WTC11 (cell line): ENCODE results near the gene TAOK3. TPM values are rescaled to one million over a fixed set of nuclear protein-coding genes. Genes with fewer than 3 reads are reported as not detected.

ENCODE experiments used
- FOXP1 ChIP-seq: sonication (generic); formaldehyde crosslinking; IDR thresholded peaks from 2 replicates; pipeline ENCODE4 v1.8.0; 2022; ENCODE audit warnings: missing genetic modification reagents, mild to moderate bottlenecking, moderate library complexity, borderline replicate concordance
- GABPB1 ChIP-seq: sonication (generic); formaldehyde crosslinking; IDR thresholded peaks from 2 replicates; pipeline ENCODE4 v1.8.1; 2023; ENCODE audit warnings: mild to moderate bottlenecking, missing genetic modification reagents
- JAZF1 ChIP-seq: fragments of 250-450 bp; sonication (Bioruptor Pico); IDR thresholded peaks from 2 replicates; pipeline ENCODE4 v1.9.0; 2021; ENCODE audit warnings: moderate library complexity, mild to moderate bottlenecking, inconsistent platforms
- MXD4 ChIP-seq: fragments of 250-450 bp; sonication (Bioruptor Pico); IDR thresholded peaks from 2 replicates; pipeline ENCODE4 v1.8.0; 2021; ENCODE audit warnings: mild to moderate bottlenecking, moderate library complexity, borderline replicate concordance
- NFYB ChIP-seq: sonication (generic); formaldehyde crosslinking; conservative IDR thresholded peaks from 2 replicates; pipeline ENCODE4 v1.8.0; 2022; ENCODE audit warnings: low read depth, missing genetic modification reagents
- NR1H2 ChIP-seq: sonication (generic); formaldehyde crosslinking; IDR thresholded peaks from 2 replicates; pipeline ENCODE4 v1.9.0; 2021; ENCODE audit warnings: mild to moderate bottlenecking, moderate library complexity, missing genetic modification reagents
- NR3C1 ChIP-seq: sonication (generic); formaldehyde crosslinking; conservative IDR thresholded peaks from 2 replicates; pipeline ENCODE4 v1.8.1; 2023; ENCODE audit warnings: low read depth, mild to moderate bottlenecking, missing genetic modification reagents
- PRRX2 ChIP-seq: fragments of 250-450 bp; sonication (Bioruptor Pico); IDR thresholded peaks from 2 replicates; pipeline ENCODE4 v1.8.0; 2021; ENCODE audit warnings: mild to moderate bottlenecking
- RELA ChIP-seq: sonication (generic); formaldehyde crosslinking; IDR thresholded peaks from 2 replicates; pipeline ENCODE4 v1.8.1; 2022; ENCODE audit warnings: missing genetic modification reagents, mild to moderate bottlenecking, borderline replicate concordance
- RORB ChIP-seq: fragments of 250-450 bp; sonication (Bioruptor Pico); IDR thresholded peaks from 2 replicates; pipeline ENCODE4 v1.9.0; 2021; ENCODE audit warnings: mild to moderate bottlenecking
- SMAD3 ChIP-seq: sonication (generic); formaldehyde crosslinking; IDR thresholded peaks from 2 replicates; pipeline ENCODE4 v1.8.0; 2022; ENCODE audit warnings: missing genetic modification reagents, mild to moderate bottlenecking, borderline replicate concordance
- ZBTB21 ChIP-seq: sonication (generic); formaldehyde crosslinking; IDR thresholded peaks from 2 replicates; pipeline ENCODE4 v1.8.1; 2023; ENCODE audit warnings: mild to moderate bottlenecking, missing genetic modification reagents, borderline replicate concordance
- ZNF121 ChIP-seq: sonication (generic); formaldehyde crosslinking; IDR thresholded peaks from 2 replicates; pipeline ENCODE4 v1.8.0; 2023; ENCODE audit warnings: missing genetic modification reagents
- ZNF396 ChIP-seq: fragments of 250-450 bp; sonication (Bioruptor Pico); IDR thresholded peaks from 2 replicates; pipeline ENCODE4 v1.8.0; 2021; ENCODE audit warnings: mild to moderate bottlenecking, moderate library complexity, borderline replicate concordance
- ZNF416 ChIP-seq: fragments of 250-450 bp; sonication (Bioruptor Pico); IDR thresholded peaks from 2 replicates; pipeline ENCODE4 v1.9.0; 2021; ENCODE audit warnings: mild to moderate bottlenecking, inconsistent platforms
- total RNA-seq: library from RNA; stranded (reverse); gene quantifications from 3 replicates; pipeline ENCODE4 v1.2.3, GENCODE V29; 2021
- TF ChIP-seq, protein P1 (sequence below): fragments of 250-450 bp; sonication (Bioruptor Pico); IDR thresholded peaks from 2 replicates; pipeline ENCODE4 v1.9.0; 2021; ENCODE audit warnings: mild to moderate bottlenecking
- TF ChIP-seq, protein P2 (sequence below): sonication (generic); formaldehyde crosslinking; IDR thresholded peaks from 2 replicates; pipeline ENCODE4 v1.8.1; 2022; ENCODE audit warnings: low read depth, missing genetic modification reagents, borderline replicate concordance
- TF ChIP-seq, protein P3 (sequence below): sonication (generic); formaldehyde crosslinking; IDR thresholded peaks from 2 replicates; pipeline ENCODE4 v1.8.0; 2023; ENCODE audit warnings: mild to moderate bottlenecking, missing genetic modification reagents
- TF ChIP-seq, protein P4 (sequence below): sonication (generic); formaldehyde crosslinking; IDR thresholded peaks from 2 replicates; pipeline ENCODE4 v1.8.0; 2022; ENCODE audit warnings: mild to moderate bottlenecking, missing genetic modification reagents
- TF ChIP-seq, protein P5 (sequence below): fragments of 250-450 bp; sonication (Bioruptor Pico); IDR thresholded peaks from 2 replicates; pipeline ENCODE4 v1.8.0; 2021; ENCODE audit warnings: mild to moderate bottlenecking
- TF ChIP-seq, protein P6 (sequence below): sonication (generic); formaldehyde crosslinking; IDR thresholded peaks from 2 replicates; pipeline ENCODE4 v1.8.1; 2023; ENCODE audit warnings: mild to moderate bottlenecking, missing genetic modification reagents, moderate library complexity
- TF ChIP-seq, protein P7 (sequence below): sonication (generic); formaldehyde crosslinking; IDR thresholded peaks from 2 replicates; pipeline ENCODE4 v1.8.1; 2023; ENCODE audit warnings: mild to moderate bottlenecking, moderate library complexity, missing genetic modification reagents
- TF ChIP-seq, protein P8 (sequence below): sonication (generic); formaldehyde crosslinking; IDR thresholded peaks from 2 replicates; pipeline ENCODE4 v1.8.1; 2022; ENCODE audit warnings: missing genetic modification reagents, borderline replicate concordance
- TF ChIP-seq, protein P9 (sequence below): sonication (generic); formaldehyde crosslinking; IDR thresholded peaks from 2 replicates; pipeline ENCODE4 v1.8.1; 2023; ENCODE audit warnings: mild to moderate bottlenecking, missing genetic modification reagents, moderate library complexity

The TAOK3 gene
- total RNA-seq, 1 experiment from 2014 or later, result 13.0 TPM

DNA sequence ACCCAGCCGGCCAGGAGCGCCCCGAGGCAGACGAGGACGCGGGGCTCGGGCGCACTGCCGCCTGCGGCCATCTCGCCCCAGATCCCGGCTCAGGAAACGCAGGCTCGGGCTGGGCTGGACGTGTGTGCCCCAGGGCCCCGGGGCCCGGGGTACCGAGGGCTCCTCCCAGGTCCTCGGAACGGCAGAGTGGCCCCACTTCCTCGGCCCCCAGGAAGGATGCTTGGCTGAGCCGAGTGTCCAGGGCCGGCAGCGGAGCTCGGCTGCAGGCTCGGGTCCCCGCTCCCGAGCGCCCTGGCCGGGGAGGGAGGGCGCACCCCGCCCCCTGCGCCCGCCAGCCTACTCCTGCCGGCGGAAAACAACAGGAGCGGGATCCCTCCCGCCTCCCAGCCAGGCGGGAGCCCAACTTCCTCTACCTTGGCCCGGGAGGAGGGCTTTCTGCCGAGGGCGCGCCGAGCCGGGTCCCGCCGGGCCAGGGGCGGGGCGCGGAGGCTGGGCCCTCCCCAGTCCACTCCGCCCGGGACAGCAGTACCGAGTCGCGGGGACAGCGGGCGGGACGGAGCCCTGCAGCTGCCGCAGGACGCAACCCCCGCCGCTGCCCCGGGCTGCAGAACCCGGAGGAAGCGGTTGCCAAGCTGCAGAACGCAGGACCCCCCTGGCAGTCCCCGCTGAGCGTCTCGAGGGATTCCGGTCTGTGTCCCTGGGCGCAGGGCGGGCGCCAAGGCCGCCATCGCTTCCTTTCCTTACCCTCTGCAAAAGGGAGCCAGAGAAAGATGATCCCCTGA, 268.9 kb downstream of the TAOK3 start, which contains the start of gene VSIG10 (continued):
- no peak for TF ChIP-seq ZNF396 (CRISPR knock-in tag)
- 0 out of 2 replicates have a peak, but pooled peaks have one; percentile 46 for TF ChIP-seq NR3C1 (CRISPR knock-in tag)
- TF ChIP-seq, protein P1, sequence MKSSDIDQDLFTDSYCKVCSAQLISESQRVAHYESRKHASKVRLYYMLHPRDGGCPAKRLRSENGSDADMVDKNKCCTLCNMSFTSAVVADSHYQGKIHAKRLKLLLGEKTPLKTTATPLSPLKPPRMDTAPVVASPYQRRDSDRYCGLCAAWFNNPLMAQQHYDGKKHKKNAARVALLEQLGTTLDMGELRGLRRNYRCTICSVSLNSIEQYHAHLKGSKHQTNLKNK (CRISPR knock-in tag), result no peak
- TF ChIP-seq NR1H2 (CRISPR knock-in tag), result no peak
- TF ChIP-seq ZNF121 (CRISPR knock-in tag), result no peak
- TF ChIP-seq RELA (CRISPR knock-in tag), result no peak
- no peak for TF ChIP-seq SMAD3 (CRISPR knock-in tag)
- TF ChIP-seq PRRX2, result no peak
- TF ChIP-seq, protein P2, sequence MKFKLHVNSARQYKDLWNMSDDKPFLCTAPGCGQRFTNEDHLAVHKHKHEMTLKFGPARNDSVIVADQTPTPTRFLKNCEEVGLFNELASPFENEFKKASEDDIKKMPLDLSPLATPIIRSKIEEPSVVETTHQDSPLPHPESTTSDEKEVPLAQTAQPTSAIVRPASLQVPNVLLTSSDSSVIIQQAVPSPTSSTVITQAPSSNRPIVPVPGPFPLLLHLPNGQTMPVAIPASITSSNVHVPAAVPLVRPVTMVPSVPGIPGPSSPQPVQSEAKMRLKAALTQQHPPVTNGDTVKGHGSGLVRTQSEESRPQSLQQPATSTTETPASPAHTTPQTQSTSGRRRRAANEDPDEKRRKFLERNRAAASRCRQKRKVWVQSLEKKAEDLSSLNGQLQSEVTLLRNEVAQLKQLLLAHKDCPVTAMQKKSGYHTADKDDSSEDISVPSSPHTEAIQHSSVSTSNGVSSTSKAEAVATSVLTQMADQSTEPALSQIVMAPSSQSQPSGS, result no peak
- no peak for TF ChIP-seq ZBTB21
- TF ChIP-seq NFYB (CRISPR knock-in tag), result no peak; the same call in 1 of the 2 replicates
- TF ChIP-seq, protein P3, sequence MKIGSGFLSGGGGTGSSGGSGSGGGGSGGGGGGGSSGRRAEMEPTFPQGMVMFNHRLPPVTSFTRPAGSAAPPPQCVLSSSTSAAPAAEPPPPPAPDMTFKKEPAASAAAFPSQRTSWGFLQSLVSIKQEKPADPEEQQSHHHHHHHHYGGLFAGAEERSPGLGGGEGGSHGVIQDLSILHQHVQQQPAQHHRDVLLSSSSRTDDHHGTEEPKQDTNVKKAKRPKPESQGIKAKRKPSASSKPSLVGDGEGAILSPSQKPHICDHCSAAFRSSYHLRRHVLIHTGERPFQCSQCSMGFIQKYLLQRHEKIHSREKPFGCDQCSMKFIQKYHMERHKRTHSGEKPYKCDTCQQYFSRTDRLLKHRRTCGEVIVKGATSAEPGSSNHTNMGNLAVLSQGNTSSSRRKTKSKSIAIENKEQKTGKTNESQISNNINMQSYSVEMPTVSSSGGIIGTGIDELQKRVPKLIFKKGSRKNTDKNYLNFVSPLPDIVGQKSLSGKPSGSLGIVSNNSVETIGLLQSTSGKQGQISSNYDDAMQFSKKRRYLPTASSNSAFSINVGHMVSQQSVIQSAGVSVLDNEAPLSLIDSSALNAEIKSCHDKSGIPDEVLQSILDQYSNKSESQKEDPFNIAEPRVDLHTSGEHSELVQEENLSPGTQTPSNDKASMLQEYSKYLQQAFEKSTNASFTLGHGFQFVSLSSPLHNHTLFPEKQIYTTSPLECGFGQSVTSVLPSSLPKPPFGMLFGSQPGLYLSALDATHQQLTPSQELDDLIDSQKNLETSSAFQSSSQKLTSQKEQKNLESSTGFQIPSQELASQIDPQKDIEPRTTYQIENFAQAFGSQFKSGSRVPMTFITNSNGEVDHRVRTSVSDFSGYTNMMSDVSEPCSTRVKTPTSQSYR (CRISPR knock-in tag), result no peak
- TF ChIP-seq JAZF1 (CRISPR knock-in tag), result no peak
- TF ChIP-seq FOXP1 (CRISPR knock-in tag), result peak; percentile 82
- TF ChIP-seq, protein P4, sequence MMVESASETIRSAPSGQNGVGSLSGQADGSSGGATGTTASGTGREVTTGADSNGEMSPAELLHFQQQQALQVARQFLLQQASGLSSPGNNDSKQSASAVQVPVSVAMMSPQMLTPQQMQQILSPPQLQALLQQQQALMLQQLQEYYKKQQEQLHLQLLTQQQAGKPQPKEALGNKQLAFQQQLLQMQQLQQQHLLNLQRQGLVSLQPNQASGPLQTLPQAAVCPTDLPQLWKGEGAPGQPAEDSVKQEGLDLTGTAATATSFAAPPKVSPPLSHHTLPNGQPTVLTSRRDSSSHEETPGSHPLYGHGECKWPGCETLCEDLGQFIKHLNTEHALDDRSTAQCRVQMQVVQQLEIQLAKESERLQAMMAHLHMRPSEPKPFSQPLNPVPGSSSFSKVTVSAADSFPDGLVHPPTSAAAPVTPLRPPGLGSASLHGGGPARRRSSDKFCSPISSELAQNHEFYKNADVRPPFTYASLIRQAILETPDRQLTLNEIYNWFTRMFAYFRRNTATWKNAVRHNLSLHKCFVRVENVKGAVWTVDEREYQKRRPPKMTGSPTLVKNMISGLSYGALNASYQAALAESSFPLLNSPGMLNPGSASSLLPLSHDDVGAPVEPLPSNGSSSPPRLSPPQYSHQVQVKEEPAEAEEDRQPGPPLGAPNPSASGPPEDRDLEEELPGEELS, result peak; percentile 91; the same call in 1 of the 2 replicates
- TF ChIP-seq, protein P5, sequence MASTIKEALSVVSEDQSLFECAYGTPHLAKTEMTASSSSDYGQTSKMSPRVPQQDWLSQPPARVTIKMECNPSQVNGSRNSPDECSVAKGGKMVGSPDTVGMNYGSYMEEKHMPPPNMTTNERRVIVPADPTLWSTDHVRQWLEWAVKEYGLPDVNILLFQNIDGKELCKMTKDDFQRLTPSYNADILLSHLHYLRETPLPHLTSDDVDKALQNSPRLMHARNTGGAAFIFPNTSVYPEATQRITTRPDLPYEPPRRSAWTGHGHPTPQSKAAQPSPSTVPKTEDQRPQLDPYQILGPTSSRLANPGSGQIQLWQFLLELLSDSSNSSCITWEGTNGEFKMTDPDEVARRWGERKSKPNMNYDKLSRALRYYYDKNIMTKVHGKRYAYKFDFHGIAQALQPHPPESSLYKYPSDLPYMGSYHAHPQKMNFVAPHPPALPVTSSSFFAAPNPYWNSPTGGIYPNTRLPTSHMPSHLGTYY, result no peak
- TF ChIP-seq MXD4 (CRISPR knock-in tag), result no peak
- TF ChIP-seq, protein P6, sequence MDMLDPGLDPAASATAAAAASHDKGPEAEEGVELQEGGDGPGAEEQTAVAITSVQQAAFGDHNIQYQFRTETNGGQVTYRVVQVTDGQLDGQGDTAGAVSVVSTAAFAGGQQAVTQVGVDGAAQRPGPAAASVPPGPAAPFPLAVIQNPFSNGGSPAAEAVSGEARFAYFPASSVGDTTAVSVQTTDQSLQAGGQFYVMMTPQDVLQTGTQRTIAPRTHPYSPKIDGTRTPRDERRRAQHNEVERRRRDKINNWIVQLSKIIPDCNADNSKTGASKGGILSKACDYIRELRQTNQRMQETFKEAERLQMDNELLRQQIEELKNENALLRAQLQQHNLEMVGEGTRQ (CRISPR knock-in tag), result no peak
- TF ChIP-seq, protein P7, sequence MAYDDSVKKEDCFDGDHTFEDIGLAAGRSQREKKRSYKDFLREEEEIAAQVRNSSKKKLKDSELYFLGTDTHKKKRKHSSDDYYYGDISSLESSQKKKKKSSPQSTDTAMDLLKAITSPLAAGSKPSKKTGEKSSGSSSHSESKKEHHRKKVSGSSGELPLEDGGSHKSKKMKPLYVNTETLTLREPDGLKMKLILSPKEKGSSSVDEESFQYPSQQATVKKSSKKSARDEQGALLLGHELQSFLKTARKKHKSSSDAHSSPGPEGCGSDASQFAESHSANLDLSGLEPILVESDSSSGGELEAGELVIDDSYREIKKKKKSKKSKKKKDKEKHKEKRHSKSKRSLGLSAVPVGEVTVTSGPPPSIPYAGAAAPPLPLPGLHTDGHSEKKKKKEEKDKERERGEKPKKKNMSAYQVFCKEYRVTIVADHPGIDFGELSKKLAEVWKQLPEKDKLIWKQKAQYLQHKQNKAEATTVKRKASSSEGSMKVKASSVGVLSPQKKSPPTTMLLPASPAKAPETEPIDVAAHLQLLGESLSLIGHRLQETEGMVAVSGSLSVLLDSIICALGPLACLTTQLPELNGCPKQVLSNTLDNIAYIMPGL, result peak; percentile 74
- TF ChIP-seq ZNF416, result no peak
- no peak for TF ChIP-seq GABPB1 (CRISPR knock-in tag)
- no peak for TF ChIP-seq RORB (CRISPR knock-in tag)
- TF ChIP-seq, protein P8, sequence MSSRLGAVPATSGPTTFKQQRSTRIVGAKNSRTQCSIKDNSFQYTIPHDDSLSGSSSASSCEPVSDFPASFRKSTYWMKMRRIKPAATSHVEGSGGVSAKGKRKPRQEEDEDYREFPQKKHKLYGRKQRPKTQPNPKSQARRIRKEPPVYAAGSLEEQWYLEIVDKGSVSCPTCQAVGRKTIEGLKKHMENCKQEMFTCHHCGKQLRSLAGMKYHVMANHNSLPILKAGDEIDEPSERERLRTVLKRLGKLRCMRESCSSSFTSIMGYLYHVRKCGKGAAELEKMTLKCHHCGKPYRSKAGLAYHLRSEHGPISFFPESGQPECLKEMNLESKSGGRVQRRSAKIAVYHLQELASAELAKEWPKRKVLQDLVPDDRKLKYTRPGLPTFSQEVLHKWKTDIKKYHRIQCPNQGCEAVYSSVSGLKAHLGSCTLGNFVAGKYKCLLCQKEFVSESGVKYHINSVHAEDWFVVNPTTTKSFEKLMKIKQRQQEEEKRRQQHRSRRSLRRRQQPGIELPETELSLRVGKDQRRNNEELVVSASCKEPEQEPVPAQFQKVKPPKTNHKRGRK, result no peak
- TF ChIP-seq, protein P9, sequence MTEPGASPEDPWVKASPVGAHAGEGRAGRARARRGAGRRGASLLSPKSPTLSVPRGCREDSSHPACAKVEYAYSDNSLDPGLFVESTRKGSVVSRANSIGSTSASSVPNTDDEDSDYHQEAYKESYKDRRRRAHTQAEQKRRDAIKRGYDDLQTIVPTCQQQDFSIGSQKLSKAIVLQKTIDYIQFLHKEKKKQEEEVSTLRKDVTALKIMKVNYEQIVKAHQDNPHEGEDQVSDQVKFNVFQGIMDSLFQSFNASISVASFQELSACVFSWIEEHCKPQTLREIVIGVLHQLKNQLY (CRISPR knock-in tag), result no peak
